Sigmoid colon (tissue), 7 donors: ENCODE data around the gene EEFSEC. TPM values are rescaled to one million over a fixed set of nuclear protein-coding genes. Genes with fewer than 3 reads are reported as not detected.
A peak's percentile ranks its signal among the peaks of the same experiment; 100 is the strongest.

Experiments used
- DNase-seq: peaks from one replicate; pipeline ENCODE4 v3.0.0-alpha.2; 2019
- H3K27ac ChIP-seq, 4 donors: fragments of 200-600 bp; sonication (generic); one replicate each; pipeline ENCODE4 v1.5.1; 2016 to 2019; ENCODE audit warnings: mild to moderate bottlenecking in 1 of 4
- H3K27me3 ChIP-seq, 3 donors: fragments of 200-600 bp; sonication (generic); one replicate each; pipeline ENCODE4 v1.5.1; 2019; ENCODE audit warnings: mild to moderate bottlenecking in 1 of 3
- H3K36me3 ChIP-seq, 4 donors: fragments of 200-600 bp; sonication (generic); one replicate each; pipeline ENCODE4 v1.5.1; 2016 to 2019
- H3K4me1 ChIP-seq, 4 donors: fragments of 200-600 bp; sonication (generic); one replicate each; pipeline ENCODE4 v1.5.1; 2017 to 2019
- H3K4me3 ChIP-seq, 4 donors: fragments of 200-600 bp; sonication (generic); one replicate each; pipeline ENCODE4 v1.5.1; 2017 to 2019; ENCODE audit warnings: mild to moderate bottlenecking in 2 of 4, moderate library complexity in 1 of 4
- H3K9me3 ChIP-seq, 4 donors: fragments of 200-600 bp in 3 of 4; sonication (generic) in 3 of 4; one replicate each; pipeline versions ENCODE4 v1.5.1 to v1.6.1; 2013 to 2019
- EP300 ChIP-seq, 4 donors: sonication (generic); formaldehyde crosslinking; IDR thresholded peaks; one replicate each; pipeline ENCODE4 v1.6.1; 2017; ENCODE audit warnings: antibody characterized with exemption in 4 of 4
- POLR2A ChIP-seq, 2 donors: fragments of 450-650 bp; IDR thresholded peaks; one replicate each; pipeline ENCODE4 v1.6.1; 2016; ENCODE audit warnings: antibody characterized with exemption in 2 of 2, mild to moderate bottlenecking in 2 of 2, moderate library complexity in 2 of 2
- POLR2AphosphoS5 ChIP-seq, 4 donors: sonication (generic); formaldehyde crosslinking; IDR thresholded peaks; one replicate each; pipeline ENCODE4 v1.6.1; 2017; ENCODE audit warnings: antibody characterized with exemption in 4 of 4
- WGBS, 2 donors: extraction: QIAGEN DNeasy Blood & Tissue Kit; methylation state at CpG; one replicate each; pipeline ENCODE4 v1.1.7; 2013; 5-methylcytosine and 5-hydroxymethylcytosine counted together
- intact Hi-C: fragments of 100-400 bp; cut with DNase I; formaldehyde crosslinking; loops from one replicate; pipeline ENCODE4 v1.15.1; 2023
- polyA plus RNA-seq, 3 donors: library from polyadenylated mRNA; stranded (reverse); fragments of 200-250 nt; gene quantifications; one replicate each; pipeline ENCODE4 v1.2.3, GENCODE V29; 2013
- total RNA-seq, 4 donors: library from RNA; depleted of rRNA; stranded (reverse); fragments of >200 nt; gene quantifications; one replicate each; pipeline ENCODE4 v1.1.0, GENCODE V29; 2016
- TF ChIP-seq, protein P1 (sequence below), 4 experiments: fragments of 450-650 bp in 3 of 4; fragments of 200-600 bp in 1 of 4; IDR thresholded peaks; one replicate each; pipeline ENCODE4 v1.5.1; 2016 to 2019; ENCODE audit warnings: antibody characterized with exemption in 4 of 4, mild to moderate bottlenecking in 3 of 4, moderate library complexity in 2 of 4
- donor health status: healthy with polysubstance abuse.
- donor health status: Bipolar disorder and iron deficiency.
- donor health status: healthy.

Gene EEFSEC
- total and polyA plus RNA-seq, 7 donors, result 5.3 to 16.1 (median 12.2) TPM

DNA sequence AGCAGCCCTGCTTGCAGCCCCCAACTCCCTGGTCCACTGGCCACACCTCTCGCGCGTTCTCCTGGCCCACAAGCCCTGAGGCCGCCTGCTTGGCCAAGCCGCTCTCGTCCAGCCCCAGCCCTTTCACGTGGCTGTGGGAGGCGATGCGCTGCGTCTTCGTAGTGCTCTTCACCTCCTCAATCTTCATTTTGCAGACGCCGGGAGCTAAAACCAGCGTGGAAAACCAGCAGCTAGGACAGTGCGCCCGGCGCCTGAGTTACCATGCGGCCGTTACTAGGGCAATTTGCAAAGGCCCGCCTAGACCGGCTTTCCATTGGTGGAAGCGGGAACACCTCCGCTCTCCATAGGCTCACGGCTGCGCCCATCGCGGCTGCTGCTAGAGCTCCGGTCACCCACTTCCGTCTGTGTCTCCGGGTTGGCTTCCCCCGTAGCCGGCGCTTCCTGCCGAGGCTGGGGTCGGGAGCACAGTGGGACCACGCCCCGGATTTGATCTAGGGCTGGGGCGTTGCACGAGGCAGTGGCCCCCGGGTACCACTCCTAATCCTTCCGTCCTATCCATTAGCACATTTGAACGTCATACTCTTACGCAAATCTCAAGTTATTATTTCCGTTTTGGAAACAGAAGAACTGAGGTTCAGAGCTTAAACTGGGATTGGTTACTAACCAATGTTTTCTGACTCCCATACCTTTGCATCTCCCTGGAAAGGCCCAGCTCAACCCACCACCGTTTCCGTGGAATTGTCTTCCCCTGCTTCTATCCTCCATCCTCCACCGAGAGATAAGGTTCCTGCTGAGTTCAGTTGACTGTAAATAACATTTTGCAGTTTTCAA is 29.5 kb upstream of the EEFSEC start, which contains the start of gene RUVBL1:
Gene RUVBL1 (minus strand): TSS at position 275 of the 831 bp plus-strand sequence. CDS start 88 bp downstream, at position 187.
- TF ChIP-seq, protein P1, sequence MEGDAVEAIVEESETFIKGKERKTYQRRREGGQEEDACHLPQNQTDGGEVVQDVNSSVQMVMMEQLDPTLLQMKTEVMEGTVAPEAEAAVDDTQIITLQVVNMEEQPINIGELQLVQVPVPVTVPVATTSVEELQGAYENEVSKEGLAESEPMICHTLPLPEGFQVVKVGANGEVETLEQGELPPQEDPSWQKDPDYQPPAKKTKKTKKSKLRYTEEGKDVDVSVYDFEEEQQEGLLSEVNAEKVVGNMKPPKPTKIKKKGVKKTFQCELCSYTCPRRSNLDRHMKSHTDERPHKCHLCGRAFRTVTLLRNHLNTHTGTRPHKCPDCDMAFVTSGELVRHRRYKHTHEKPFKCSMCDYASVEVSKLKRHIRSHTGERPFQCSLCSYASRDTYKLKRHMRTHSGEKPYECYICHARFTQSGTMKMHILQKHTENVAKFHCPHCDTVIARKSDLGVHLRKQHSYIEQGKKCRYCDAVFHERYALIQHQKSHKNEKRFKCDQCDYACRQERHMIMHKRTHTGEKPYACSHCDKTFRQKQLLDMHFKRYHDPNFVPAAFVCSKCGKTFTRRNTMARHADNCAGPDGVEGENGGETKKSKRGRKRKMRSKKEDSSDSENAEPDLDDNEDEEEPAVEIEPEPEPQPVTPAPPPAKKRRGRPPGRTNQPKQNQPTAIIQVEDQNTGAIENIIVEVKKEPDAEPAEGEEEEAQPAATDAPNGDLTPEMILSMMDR (IDR thresholded peaks at IDR 0.05), result no peak
- TF ChIP-seq POLR2A (IDR thresholded peaks at IDR 0.05) (peak in 1 of 2 donors; percentile 9), EP300 (IDR thresholded peaks at IDR 0.05) (peak in 2 of 4 donors; percentile 13 to 77), POLR2AphosphoS5 (IDR thresholded peaks at IDR 0.05) (peak; percentile 22 to 69 (median 68))
- peak within 1 kb of the TSS; percentile 71 to 85 (median 76) for H3K27ac ChIP-seq
- H3K4me1 ChIP-seq, result peaks cover 0 to 15% (median 11%) of the 10 kb centered on the region in 4 donors
- 2 to 4% methylated on average over 47 of the region's 47 CpGs for WGBS, 2 donors
- H3K36me3 ChIP-seq, result peaks cover 0 to 1% (median 0%) of the 10 kb centered on the region in 4 donors
- DNase-seq, result peak; percentile 99
- peak within 1 kb of the TSS; percentile 62 to 95 (median 74) for H3K4me3 ChIP-seq
- intact Hi-C loops, result loop anchor here (2.0 to 5.0 kb wide), 2 partner anchors 29 to 46 kb away; partner anchors contain the start of gene EEFSEC
- no peaks in the 10 kb centered on the region for H3K27me3 ChIP-seq
- H3K9me3 ChIP-seq, result no peaks in the 10 kb centered on the region

- TF ChIP-seq EP300 (IDR thresholded peaks at IDR 0.05), result no peak
- TF ChIP-seq POLR2A (IDR thresholded peaks at IDR 0.05), result no peak
- TF ChIP-seq POLR2AphosphoS5 (IDR thresholded peaks at IDR 0.05), result no peak
- TF ChIP-seq, protein P1 (IDR thresholded peaks at IDR 0.05), result no peak
- no peak for DNase-seq
- H3K4me3 ChIP-seq, result no peak overlapping the region
- intact Hi-C loops, result no loop called here
- H3K27ac ChIP-seq, result no peak overlapping the region
- no peaks in the 10 kb centered on the region for H3K27me3 ChIP-seq
- H3K36me3 ChIP-seq, result no peaks in the 10 kb centered on the region
- 37 to 64% methylated on average over 2 of the region's 2 CpGs for WGBS, 2 donors
- H3K4me1 ChIP-seq, result peaks cover 0 to 15% (median 11%) of the 10 kb centered on the region in 4 donors
- H3K9me3 ChIP-seq, result no peaks in the 10 kb centered on the region
Measured at GRCh38 chr3:128127236-128127635, 26.0 kb upstream of the EEFSEC start.

DNA sequence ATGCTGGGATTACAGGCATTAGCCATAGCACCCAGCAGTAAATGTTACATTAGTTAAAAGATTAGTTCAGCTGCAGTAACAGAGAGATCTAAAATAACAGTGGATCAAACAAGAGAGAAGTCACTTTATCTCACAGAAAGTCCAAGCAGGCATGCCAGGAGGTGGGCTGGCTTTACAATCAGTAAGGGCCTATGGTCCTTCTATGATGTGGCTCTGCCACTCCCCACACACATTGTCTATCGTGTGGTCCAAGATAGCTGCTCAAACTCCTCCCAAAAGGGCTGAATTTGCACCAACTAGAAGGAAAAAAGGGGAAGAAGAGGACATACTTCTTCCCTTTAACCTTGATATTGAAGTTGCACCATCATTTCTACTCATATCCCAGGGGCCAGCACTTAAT is 25.0 kb upstream of the EEFSEC start:
- Histone ChIP-seq H3K4me3 (no peak overlapping the region), H3K9me3 (no peaks in the 10 kb centered on the region), H3K4me1 (peaks cover 0 to 5% (median 2%) of the 10 kb centered on the region in 4 donors), H3K36me3 (no peaks in the 10 kb centered on the region), H3K27ac (no peak overlapping the region), H3K27me3 (no peaks in the 10 kb centered on the region)
- WGBS, 2 donors, result 55 to 63% methylated on average over 1 of the region's 1 CpG
- DNase-seq, result no peak
- intact Hi-C loops, result no loop called here
- TF ChIP-seq EP300 (IDR thresholded peaks at IDR 0.05) (no peak), POLR2A (IDR thresholded peaks at IDR 0.05) (no peak), POLR2AphosphoS5 (IDR thresholded peaks at IDR 0.05) (no peak)
- TF ChIP-seq, protein P1 (IDR thresholded peaks at IDR 0.05), result no peak

DNA sequence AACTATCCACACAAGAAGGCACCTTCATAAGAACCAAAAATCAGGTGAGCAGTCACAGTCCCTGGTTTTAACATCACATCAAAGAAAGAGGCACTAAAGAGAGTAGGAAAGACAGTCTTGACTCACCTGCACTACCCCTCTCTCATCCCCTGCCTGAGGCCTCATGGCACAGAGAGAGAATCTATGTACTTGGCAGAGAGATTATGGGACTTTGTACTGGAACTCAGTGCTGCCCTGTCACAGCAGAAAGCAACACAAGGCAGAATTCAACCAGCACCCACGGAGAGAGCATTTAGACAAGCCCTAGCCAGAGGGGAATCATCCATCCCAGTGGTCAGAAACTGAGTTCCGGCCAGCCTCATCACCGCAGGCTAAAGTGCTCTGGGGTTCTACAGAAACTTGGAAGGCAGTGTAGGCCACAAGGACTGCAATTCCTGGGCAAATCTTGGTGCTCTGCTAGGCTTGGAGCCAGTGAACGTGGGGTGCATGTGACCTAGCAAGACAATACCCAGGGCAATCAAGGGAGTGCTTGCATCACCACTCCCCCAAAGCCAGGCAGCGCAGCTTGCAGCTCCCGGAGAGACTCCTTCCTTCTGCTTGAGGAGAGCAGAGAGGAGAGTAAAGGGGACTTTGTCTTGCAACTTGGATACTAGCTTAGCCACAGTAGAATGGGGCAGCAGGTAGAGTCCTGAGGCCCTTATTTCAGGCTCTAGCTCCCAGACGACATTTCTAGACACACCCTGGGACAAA is 21.2 kb upstream of the EEFSEC start:
- 88 to 93% methylated on average over 7 of the region's 7 CpGs for WGBS, 2 donors
- TF ChIP-seq POLR2AphosphoS5 (IDR thresholded peaks at IDR 0.05) (no peak), POLR2A (IDR thresholded peaks at IDR 0.05) (no peak), EP300 (IDR thresholded peaks at IDR 0.05) (no peak)
- TF ChIP-seq, protein P1 (IDR thresholded peaks at IDR 0.05), result no peak
- DNase-seq, result no peak
- Histone ChIP-seq H3K27ac (no peak overlapping the region), H3K4me3 (no peak overlapping the region), H3K9me3 (no peaks in the 10 kb centered on the region), H3K36me3 (no peaks in the 10 kb centered on the region), H3K4me1 (no peaks in the 10 kb centered on the region), H3K27me3 (no peaks in the 10 kb centered on the region)
- intact Hi-C loops, result no loop called here
